Measurements from ENCODE around the gene SMAD5. TPM values are rescaled to one million over a fixed set of nuclear protein-coding genes. Genes with fewer than 3 reads are reported as not detected.

Gene SMAD5
- total and polyA plus RNA-seq, 2 of the 4 experiments (the other 2 are of a cell fraction): 37.4 to 101 TPM

DNA sequence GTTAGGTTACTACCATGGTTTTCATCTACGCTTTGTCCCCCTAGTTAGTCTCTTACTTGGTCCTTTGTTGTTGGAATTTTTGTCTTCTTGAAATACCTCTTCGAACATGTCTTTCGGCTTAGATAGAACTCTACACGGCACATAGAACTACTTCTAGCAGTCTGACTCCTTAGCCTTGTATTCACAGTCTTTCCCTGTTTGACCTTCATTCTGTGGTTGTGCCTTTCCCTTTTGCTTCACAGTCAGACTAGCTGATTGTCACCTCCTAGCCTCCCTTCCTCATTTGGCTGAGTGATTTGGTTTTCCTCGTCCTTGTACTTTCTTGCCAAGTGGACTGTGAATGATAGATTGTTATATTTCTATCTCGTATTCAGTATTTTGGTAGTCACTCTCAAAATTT lies 10.7 kb downstream of the SMAD5 start:
- intact Hi-C loops (cut with micrococcal nuclease) (no loop called here), in situ Hi-C loops (cut with MboI; ENCODE audit: low sequenced_read_pairs) (no loop called here), dilution Hi-C loops (cut with HindIII; ENCODE audit: low sequenced_read_pairs, unreplicated experiment) (no loop called here)
- ChIA-PET CTCF (no interaction called here), POLR2A (ENCODE audit: unreplicated experiment) (no interaction called here)
- H2BK20ac ChIP-seq (ENCODE audit: low read depth, low read length): no peak overlapping the region
- no peak overlapping the region for H4K91ac ChIP-seq (ENCODE audit: insufficient read depth, low read depth, low read length)
- BruUV-seq (replicated peaks): no TSS peak
- no peaks in the 10 kb centered on the region for H3K9me3 ChIP-seq (ENCODE audit: control insufficient read depth, insufficient read depth, low read length)
- ATAC-seq (ENCODE audit: low read depth): no peak
- no peak overlapping the region for H2AK5ac ChIP-seq (ENCODE audit: low read depth, low read length)
- H4K8ac ChIP-seq (ENCODE audit: low read depth in 2 of 2, low read length in 2 of 2): no peak overlapping the region
- H2BK15ac ChIP-seq (ENCODE audit: low read depth, low read length): no peak overlapping the region
- H3K9ac ChIP-seq (ENCODE audit: low read depth, low read length): no peak overlapping the region
- no peaks in the 10 kb centered on the region for H3K27me3 ChIP-seq (ENCODE audit: control insufficient read depth, insufficient read depth, low read length)
- no peak overlapping the region for H4K5ac ChIP-seq (ENCODE audit: low read depth, low read length)
- H3K56ac ChIP-seq (ENCODE audit: extremely low read depth, insufficient read depth, low read length): no peak overlapping the region
- H3K27ac ChIP-seq (ENCODE audit: insufficient read depth, low read length): no peak overlapping the region
- no peak overlapping the region for H3K18ac ChIP-seq (ENCODE audit: low read depth, low read length)
- no peak overlapping the region for H3K4me3 ChIP-seq (ENCODE audit: insufficient read depth, low read depth, low read length)
- peaks cover 7 to 48% of the 10 kb centered on the region in 2 experiments; a peak in 2 of 4 replicates for H3K79me1 ChIP-seq (ENCODE audit: low read depth in 1 of 2, low read length in 2 of 2)
- no peak overlapping the region for H2AFZ ChIP-seq (replicated peaks; ENCODE audit: low read length, poor library complexity)
- H3K14ac ChIP-seq (replicated peaks; ENCODE audit: low read depth, low read length): no peak overlapping the region
- H3K36me3 ChIP-seq (ENCODE audit: control insufficient read depth, insufficient read depth, low read length): no peaks in the 10 kb centered on the region; the same call in 1 of the 2 replicates
- H2AK9ac ChIP-seq (replicated peaks; ENCODE audit: low read depth, low read length, poor library complexity): no peak overlapping the region
- no peak overlapping the region for H2BK5ac ChIP-seq (ENCODE audit: low read depth, low read length, poor library complexity, severe bottlenecking)
- H3K4me2 ChIP-seq (ENCODE audit: low read depth, low read length): peak overlapping the region; percentile 67; the same call in 1 of the 2 replicates
- H3K9me1 ChIP-seq (ENCODE audit: insufficient read depth, low read length): peaks cover 12% of the 10 kb centered on the region
- DNase-seq: no peak
- H3K4me1 ChIP-seq (ENCODE audit: control insufficient read depth, insufficient read depth, low read length): peaks cover 15% of the 10 kb centered on the region
- H4K20me1 ChIP-seq (ENCODE audit: insufficient read depth, low read length): peaks cover 68% of the 10 kb centered on the region
- no peak overlapping the region for H3K23ac ChIP-seq (ENCODE audit: low read depth, low read length)
- TF ChIP-seq, protein P1, sequence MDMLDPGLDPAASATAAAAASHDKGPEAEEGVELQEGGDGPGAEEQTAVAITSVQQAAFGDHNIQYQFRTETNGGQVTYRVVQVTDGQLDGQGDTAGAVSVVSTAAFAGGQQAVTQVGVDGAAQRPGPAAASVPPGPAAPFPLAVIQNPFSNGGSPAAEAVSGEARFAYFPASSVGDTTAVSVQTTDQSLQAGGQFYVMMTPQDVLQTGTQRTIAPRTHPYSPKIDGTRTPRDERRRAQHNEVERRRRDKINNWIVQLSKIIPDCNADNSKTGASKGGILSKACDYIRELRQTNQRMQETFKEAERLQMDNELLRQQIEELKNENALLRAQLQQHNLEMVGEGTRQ (IDR thresholded peaks at IDR 0.05; ENCODE audit: low read depth, low read length): no peak
- TF ChIP-seq NFE2L2 (IDR thresholded peaks at IDR 0.05; ENCODE audit: low read depth, low read length): no peak
- TF ChIP-seq MAZ (IDR thresholded peaks at IDR 0.05; ENCODE audit: borderline replicate concordance, low read depth, low read length): no peak
- TF ChIP-seq MAFK (IDR thresholded peaks at IDR 0.05; ENCODE audit: low read depth, low read length): no peak
- no peak for TF ChIP-seq FOS (IDR thresholded peaks at IDR 0.05; ENCODE audit: low read depth, low read length)
- no peak for TF ChIP-seq RFX5 (IDR thresholded peaks at IDR 0.05; ENCODE audit: low read depth, low read length)
- TF ChIP-seq CEBPB (IDR thresholded peaks at IDR 0.05; ENCODE audit: low read depth, low read length): no peak
- TF ChIP-seq POLR2A (IDR thresholded peaks at IDR 0.05; ENCODE audit: low read depth, low read length): no peak
- H2BK120ac ChIP-seq (ENCODE audit: low read depth, low read length): no peak overlapping the region
- no CpG with 5 or more reads among the region's 6 CpGs for WGBS, 2 experiments (ENCODE audit: extremely low coverage in 2 of 2, insufficient read length in 1 of 2)
- H3K4ac ChIP-seq (ENCODE audit: low read depth, low read length): no peak overlapping the region
